HG03196 (cell line): ENCODE results near the gene YBEY.

ENCODE experiments used
- ATAC-seq: cut with Tn5 transposase; IDR thresholded peaks from one replicate; pipeline ENCODE4 v1.9.1; 2021; ENCODE audit not compliant: unreplicated experiment

The YBEY gene

DNA sequence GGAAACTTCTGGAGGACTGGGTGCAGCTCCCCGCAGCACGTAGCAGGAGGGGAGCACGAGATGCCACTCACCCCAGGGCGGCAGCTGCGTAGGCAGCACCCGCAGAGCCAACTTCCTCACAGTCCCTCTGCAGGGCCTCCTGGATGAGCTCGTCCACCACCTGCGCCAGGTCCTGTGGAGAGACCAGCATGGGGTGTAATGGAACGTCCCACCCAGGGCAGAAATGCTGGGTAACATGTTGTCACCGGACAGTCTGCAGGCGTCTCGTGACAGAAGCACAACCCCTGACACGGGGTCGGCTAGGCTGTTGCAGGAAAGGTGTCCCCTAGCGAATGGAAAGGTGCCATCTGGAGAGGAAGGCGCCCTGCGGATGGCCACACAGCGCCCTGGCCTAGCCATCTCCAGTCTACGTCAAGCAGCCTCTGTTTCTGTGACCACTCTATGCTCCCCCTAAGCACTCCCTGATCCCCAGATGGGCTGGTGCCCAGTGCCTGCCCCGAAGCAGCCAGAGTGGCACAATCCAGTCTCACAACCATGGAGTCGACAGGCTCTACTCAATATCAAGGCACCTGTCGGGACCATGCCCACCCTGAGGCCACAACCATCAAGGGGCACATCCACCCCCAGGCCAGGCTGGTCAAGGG is 22.0 kb upstream of the YBEY start:
- ATAC-seq: no peak

DNA sequence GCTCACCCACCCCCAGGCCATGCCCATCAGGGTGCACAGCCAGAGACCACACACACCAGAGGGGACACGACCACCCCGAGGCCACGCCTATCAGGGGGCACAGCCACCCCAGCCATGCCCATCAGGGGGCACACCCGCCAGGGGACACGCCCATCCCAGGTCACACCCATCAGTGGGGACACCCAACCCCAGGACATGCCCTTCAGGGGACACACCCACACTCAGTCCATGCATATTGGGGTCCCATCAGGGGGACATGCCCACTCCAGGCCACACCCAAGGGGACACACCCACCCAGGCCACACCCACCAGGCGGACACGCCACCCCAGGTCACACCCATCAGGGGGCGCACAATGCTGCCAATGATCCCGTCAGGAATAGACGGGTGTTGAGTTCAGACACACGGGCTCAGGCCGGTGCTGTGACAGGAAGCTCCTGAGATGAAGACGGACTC is 21.4 kb upstream of the YBEY start:
- ATAC-seq: no peak

DNA sequence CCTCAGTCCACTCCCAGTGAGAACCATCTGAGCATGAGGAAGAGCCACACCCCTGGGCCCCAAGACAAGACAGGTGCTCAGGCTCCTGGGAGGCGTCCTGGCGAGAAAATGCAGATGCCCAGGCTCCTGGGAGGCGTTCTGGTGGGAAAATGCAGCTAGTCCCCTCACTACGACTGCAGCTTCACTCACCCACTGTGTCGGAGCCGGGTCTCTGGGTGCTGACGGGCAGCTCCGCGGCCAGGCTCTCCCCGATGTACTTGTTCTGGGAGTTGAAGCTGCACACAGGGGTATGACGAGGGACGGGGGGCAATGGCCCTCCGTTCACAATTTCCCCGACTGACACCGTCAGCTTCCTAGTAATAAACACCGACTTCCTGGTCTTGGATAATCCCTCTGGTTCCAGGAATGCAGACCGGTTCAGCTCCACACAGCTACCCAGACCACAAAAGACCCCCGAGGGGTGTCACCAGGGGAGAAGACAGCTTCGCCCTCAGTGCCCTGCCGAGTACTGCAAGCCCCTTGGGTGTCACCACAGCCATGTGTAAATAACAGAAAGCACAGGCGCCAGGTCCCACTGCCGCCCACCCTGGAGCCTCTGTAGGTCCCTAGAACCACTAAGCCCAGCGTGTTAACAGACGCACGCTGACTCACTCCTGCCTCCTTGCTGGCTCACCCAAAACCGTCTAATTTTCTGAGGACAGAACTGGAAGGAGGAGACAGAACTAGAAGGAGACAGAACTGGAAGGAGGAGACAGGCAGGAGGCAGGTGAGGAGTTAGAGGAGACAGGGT is 20.2 kb upstream of the YBEY start:
- ATAC-seq: no peak

DNA sequence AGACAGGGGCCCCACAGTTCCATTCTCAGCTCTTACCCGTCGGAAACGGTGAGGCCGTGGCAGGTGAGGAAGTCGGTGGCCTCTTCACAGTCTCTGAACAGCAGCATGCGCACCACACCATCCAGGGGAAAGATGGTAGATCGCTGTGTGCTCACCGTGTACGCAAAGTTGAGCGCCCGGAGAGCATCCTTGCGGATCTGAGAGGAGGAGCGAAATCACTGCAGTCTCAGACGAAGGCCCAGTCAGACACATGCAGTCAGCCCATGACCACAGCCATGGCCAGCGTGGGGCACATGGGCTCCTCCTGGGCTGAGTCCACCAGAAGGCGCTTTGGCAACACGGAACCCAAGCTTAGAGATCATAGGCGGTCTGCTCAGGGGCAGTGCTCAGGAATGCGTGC is 19.2 kb upstream of the YBEY start:
- ATAC-seq: no peak

DNA sequence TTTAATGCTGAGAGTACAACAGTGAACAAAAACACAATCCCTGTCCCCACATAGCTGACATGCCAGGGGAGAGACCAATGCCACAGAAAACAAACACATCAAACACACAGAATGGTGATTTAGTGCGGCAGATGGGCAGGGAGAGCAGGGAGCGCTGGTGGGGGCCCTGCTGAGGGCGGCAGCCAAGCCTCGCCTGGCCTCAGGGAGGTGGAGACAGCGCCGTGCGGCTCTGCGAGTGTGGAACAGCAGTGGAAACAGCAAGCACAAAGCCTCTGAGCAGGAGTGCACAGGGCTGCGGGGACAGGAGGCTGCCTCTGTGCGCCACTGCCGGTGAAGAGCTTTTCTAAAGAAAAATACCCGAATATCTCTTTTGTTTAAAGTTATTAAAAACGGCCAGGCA is 17.8 kb upstream of the YBEY start:
- ATAC-seq: no peak

DNA sequence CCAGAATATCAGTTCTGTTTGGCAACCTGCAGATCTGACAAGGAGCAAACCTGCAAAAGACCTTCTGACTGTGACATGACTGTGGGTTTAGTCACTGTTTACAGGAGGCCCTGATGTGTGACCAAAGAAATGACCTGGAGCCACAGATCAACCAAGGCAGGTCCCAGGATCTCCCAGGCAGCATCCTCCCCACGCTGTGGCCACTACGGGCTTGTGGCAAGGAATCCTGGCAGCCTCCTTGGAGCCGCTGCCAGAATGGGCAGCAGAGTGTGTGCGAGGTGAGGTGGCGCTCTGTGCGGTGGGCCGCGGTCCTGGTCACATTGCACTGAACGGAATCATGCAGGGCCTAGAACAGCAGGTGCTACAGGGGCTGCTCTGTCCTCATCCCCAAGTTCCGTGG is 16.7 kb upstream of the YBEY start:
- no peak for ATAC-seq

DNA sequence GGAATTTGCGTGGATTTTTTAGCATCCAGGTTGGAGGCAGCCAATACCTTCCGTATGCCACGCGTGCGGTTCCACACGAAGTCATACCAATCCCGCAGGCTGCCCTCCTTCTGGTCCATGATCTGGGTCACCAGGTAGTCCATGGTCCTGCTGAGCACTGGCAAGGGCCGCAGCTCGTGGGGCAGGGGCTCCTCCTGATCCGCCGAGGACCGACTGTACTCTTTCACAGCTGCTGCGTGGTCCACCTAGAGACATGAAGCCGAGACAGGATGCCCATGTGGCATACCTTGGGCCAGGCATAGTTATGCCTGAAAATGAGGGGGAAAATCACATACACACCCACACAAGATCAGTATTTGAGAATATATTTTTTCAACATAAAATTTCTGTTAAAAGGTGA is 12.8 kb upstream of the YBEY start:
- ATAC-seq: no peak

DNA sequence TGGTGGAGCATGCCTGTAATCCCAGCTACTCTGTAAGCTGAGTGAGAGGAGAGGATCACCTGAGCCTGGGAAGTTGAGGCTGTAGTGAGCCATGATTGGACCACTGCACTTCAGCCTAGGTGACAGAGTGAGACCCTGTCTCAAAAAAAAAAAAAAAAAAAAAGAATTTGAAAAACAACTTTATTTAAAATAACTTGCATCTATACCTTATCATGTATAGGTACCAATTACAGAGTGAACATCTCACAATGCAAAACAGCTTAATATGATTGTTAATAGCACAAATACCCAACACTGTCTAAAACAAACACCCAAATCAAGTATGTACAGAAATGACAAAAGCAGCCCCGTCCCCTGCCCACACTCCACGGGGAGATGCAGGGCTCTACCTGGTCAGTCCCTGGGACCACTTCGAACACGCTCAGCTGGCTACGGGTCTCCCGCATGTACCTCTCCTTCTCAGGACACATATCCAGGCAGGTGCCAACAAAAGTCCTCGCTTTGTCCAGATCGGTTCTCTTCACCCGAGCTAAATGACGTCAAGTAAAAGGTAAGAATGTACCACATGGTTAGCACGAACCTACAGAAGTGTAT is 11.2 kb upstream of the YBEY start:
- ATAC-seq: no peak

DNA sequence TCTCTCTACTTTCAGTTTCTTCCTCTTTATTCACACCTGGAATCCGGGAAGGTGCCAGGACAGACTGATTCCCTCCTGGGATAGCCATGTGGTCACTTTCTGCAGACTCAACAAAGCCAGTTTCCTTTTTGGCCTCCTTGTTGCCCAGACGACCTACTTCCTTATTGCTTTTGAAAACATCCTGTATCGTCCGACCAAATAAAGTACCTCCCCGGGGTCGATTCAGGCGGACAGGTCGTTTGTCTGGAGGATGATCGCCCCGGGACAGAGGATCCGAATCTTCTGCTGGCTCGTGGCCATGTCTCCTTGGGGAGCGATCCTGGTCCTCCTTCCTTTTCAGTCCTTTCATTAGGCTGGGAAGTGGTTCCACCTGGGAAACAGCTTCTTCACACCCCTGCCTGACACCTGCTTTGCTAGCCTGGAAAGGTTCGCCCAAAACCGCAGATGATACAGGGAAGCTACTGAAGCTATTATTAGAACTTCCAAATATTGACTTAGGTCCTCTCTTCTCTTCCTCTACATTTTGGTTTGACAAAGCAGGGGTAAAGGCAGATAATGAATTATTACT is 2.0 kb upstream of the YBEY start:
- ATAC-seq: no peak

DNA sequence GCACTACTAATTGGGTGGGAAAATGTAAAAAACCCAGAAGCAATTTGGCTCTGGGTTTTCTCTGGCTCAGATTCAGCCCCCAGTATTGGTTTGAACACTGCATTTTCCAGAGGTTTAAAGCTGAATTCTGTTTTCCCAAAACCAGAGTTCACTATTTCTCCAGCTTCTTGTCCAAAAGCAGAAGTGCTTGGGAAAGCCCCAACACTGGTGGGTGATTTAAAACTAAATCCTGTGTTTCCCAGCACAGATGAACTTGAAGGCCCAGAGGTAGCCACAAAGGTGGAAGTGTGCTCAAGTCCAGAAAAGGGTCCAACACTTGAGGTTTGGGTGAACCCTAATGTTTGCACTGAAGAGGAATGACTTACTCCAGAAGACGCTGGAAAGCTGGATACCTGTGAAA is 1.4 kb upstream of the YBEY start:
- no peak for ATAC-seq

DNA sequence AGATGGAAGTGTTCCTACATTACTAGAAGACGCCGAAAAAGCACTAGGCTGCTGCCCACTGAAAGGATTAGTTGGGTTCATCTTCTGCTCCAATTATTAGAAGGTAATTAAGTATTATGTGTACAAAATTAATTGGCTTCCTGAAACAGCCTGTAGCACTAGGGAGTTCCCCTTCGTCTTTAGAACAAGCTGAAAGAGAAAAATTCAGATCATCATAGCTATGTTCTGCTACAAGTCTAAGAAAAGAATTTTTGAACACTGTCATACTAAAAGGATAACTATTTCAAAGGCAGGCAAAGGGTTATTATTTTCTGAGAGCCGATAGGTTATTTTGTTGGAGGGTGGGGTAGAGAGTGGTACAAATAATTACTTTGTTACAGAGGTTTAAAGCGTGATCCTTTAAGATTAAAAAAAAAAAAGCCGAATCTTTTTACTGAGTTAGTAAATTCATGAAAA is 908 bp upstream of the YBEY start, which contains the start of gene MCM3AP:
Gene MCM3AP, minus strand, starts transcription at position 406 of the 456 bp plus-strand sequence. Its CDS starts 325 bp downstream, at position 81.
- no peak for ATAC-seq

DNA sequence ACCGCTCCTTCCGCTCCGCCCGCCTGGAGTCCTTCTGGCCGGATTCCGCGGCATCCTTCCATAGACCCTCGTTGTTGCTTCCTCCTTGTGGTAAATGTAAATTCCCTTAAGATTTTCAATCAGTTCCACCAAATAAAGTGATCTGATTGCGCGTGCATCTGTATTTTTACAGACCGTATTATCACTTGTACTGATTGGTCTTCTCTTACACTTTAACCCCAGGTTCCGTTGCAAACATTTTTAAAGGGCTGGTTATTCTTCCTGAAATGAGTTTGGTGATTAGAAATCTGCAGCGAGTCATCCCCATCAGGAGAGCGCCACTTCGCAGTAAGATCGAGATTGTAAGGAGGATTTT is 483 bp downstream of the YBEY start:
- no peak for ATAC-seq

DNA sequence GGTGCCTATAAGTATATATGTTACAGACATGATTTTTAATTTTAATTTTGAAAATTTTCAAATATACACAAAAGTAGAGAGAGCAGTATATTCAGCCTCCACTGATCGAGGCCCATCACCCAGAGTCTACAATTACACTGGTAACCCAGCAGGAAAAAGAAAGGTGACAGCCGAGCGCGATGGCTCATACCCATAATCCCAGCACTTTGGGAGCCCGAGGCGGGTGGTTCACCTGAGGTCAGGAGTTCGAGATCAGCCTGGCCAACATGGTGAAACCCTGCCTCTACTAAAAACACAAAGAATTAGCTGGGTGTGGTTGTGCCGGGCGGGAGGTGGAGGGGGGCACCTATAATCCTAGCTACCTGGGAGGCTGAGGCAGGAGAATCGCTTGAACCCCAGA is 1.4 kb downstream of the YBEY start:
- ATAC-seq: no peak

DNA sequence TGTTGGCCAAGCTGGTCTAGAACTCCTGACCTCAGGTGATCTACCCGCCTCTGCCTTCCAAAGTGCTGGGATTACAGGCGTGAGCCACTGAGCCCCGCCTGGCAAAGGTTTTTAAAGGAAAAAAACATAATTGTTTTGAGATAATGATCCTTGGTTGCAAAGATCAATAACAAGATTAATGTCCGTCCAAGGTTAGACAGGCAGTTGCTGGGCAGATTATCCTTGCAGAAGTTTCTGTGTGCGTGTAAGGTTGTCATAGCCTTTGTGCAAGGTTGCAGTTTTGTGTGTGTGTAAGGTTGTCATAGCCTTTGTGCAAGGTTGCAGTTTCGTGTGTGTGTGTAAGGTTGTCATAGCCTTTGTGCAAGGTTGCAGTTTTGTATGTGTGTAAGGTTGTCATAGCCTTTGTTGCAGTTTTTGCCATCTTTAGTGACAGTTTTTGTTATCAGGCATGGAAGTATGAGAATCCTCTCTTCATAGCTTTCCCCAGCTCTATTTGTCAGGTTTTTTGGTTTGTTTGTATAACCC is 3.6 kb downstream of the YBEY start:
- ATAC-seq: no peak

DNA sequence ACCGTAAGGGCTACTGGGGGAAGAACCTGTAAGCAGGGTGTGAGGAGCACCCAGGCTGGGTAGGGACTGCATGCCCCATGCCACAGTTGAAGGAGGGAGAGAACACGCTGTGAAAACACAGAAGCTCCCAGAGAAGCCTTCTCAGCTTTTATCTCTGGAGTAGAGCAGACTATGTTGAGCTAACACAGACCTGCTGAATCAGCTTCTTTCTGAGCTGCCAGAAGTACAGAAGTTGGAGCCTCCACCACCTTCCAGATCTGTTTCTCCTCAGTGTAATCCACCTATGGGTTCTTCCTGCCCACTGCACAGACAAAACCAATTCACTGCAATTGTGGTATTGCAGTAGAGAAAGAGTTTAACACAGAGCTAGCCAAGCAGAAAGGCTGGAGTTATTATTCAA is 5.4 kb downstream of the YBEY start:
- ATAC-seq: no peak

DNA sequence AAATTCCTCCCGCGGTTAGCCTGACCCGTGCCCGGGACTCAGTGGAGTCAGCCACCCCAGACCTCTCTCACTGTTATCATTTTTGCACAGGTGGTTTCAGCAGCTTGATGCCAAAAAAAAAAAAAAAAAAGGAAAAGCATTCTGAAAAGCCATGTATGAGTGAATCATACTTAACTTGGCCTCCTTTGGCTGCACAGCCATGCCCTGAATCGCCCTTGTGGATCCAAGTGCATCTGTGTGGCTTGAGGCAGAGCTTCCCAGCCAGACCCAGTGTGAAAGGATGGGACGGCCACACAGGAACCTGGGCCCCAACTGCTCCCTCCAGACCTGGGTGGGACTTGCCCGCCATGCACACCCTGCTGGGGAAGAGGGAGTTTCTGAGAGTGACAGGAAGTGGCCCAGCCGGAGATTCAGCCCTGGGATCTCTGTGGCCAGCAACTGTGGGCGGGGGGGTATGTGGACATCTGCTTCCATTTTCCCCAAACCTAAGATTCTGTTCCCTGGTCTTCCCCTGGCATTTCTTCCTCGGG is 8.6 kb downstream of the YBEY start:
- no peak for ATAC-seq

DNA sequence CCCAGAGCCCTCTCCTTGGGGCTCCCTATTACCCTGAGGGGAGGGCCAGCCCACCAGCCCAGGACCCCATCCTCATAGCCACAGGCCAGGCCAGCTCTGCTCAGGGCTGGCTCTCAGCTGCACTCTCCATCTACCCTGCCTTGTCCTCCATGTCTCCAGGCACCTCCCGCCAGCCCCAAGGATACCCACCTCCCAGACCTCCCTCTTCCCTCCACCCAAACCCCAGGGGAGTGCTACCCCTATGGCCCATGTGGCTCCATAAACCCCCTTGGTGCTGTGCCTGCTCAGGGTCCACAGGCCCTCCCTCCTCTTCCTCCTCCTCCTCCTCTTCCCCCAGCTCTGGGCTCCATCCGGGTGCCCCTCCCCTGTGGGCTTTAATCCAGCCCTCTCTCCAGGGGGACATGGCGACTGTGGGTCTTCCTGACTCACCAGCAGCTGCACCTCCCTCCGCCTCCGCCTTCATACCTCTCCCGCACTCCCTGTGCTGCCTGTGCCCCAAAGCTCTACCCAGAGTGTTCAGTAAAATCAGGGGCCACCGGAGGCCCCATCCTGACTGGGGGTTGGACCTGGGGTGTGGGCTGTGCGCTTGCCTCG is 9.1 kb downstream of the YBEY start:
- ATAC-seq: no peak

DNA sequence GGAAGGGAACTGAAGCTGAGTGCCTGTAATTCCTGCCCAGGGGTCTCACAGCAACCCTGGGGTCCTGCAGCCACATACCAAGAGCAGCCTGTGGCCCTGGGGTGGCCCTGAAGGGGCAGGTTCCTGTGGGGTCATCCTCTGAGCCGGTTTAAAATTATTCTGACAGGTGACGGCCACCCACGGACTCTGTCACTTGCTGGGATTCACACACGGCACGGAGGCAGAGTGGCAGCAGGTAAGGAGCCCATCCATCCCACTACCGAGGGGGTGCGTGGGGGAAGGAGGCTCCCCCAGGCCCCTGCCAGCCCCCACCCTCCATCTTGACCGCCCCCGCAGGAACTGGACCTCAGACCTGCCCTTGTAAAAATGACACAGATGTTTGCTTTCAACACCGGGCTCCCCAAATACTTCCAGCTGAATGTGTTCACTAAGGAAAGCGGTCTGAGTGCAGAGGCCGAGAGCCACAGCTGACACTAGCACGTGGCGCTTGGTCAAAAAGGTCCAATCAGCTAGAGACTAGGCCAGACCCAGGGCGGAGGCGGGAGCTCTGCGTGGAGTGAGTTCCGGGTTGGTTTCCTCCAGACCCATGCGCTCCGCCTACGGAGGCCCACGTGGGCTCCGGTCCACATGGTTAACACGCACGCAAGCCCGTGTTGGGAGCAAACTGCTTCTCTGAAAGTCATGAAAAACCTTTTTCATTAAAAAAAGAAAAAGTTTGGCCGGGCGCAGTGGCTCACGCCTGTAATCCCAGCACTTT is 10.0 kb downstream of the YBEY start:
- no peak for ATAC-seq

DNA sequence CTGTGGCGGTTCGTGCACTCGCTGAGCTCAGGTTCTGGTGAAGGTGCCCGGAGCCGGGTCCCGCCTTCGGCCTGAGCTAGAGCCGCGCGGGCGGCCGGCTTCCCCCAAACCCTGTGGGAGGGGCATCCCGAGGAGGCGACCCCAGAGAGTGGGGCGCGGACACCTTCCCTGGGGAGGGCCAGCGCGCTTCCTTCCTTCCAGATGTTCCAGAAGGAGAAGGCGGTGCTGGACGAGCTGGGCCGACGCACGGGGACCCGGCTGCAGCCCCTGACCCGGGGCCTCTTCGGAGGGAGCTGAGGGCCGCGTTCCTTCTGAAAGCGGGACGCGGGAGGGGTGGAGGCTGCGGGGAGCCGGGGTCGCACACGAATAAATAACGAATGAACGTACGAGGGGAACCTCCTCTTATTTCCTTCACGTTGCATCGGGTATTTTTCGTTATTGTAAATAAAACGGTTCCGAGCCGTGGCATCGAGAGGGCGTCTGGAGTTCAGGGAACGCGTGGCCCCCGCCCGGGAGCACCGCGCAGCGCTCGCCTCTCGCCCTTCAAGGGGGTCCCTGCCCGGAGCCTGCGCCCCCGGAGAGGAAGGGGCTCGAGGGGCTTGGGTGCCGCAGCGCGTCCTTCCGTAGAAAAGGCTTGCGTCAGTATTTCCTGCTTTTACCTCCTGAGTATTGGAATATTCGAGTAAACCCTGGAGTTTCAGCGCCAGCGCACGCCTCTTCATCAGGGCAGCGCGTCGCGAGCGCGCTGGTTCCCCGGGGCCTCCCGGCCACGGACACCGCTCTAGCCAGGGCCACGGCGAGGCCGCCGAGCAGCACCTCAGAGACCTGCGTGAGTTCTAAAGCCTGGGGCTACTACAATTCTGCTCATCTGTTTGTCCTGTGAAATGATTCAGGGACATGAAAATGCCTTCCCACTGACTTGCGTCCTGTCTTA is 11.5 kb downstream of the YBEY start:
- no peak for ATAC-seq
